Activated T-cell treated with anti-CD3 and anti-CD28 coated beads, Interleukin-2, amount 50 U/mL, for 24 hours (primary cell): ENCODE measurements around the gene RER1.

ENCODE experiments used
- DNase-seq: peaks from one replicate; pipeline ENCODE4 v3.0.0-alpha.2; 2020
- H3K27ac Mint-ChIP-seq: 2 replicates; pipeline ENCODE4 v1.8.0; 2020; ENCODE audit warnings: mild to moderate bottlenecking, mixed read lengths
- H3K27me3 Mint-ChIP-seq: 2 replicates; pipeline ENCODE4 v1.8.0; 2020; ENCODE audit warnings: mixed read lengths
- H3K36me3 Mint-ChIP-seq: 2 replicates; pipeline ENCODE4 v1.8.0; 2020; ENCODE audit warnings: low read depth, mixed read lengths
- H3K4me1 Mint-ChIP-seq: 2 replicates; pipeline ENCODE4 v1.8.0; 2020; ENCODE audit warnings: low read depth, mixed read lengths
- H3K4me3 Mint-ChIP-seq: 2 replicates; pipeline ENCODE4 v1.8.0; 2020; ENCODE audit warnings: mild to moderate bottlenecking, moderate library complexity, mixed read lengths
- H3K9me3 Mint-ChIP-seq: 2 replicates; pipeline ENCODE4 v1.8.0; 2020; ENCODE audit warnings: mixed read lengths

RER1 gene

DNA sequence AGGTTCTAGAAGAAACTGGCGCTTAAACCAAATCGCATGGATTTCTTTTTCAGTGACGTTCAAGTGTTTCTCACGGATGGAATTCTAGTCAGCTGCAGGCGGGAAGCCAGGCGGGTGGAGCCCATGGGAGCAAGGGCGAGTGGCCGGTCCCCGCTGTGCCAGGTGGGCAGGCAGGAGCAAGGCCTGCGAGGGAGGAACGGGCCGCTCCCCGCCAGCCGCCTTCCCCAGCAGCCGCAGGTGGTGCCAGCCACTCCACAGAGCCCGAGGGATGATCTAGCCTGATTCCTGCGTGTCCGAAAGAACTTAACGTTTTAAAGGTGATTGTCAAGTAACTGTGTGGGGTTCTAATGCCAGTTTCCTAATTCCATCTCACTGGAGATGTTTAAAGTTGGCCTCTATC lies 11.6 kb downstream of the RER1 start:
- DNase-seq: no peak
- Mint-ChIP-seq H3K9me3 (no peaks in the 10 kb centered on the region), H3K27me3 (no peaks in the 10 kb centered on the region), H3K36me3 (peaks cover 95% of the 10 kb centered on the region), H3K4me3 (no peak overlapping the region), H3K4me1 (peaks cover 13% of the 10 kb centered on the region), H3K27ac (no peak overlapping the region)

GRCh38 chr1:2404142-2404889 lies 12.7 kb downstream of the RER1 start:
- no peak overlapping the region for H3K4me3 Mint-ChIP-seq

DNA sequence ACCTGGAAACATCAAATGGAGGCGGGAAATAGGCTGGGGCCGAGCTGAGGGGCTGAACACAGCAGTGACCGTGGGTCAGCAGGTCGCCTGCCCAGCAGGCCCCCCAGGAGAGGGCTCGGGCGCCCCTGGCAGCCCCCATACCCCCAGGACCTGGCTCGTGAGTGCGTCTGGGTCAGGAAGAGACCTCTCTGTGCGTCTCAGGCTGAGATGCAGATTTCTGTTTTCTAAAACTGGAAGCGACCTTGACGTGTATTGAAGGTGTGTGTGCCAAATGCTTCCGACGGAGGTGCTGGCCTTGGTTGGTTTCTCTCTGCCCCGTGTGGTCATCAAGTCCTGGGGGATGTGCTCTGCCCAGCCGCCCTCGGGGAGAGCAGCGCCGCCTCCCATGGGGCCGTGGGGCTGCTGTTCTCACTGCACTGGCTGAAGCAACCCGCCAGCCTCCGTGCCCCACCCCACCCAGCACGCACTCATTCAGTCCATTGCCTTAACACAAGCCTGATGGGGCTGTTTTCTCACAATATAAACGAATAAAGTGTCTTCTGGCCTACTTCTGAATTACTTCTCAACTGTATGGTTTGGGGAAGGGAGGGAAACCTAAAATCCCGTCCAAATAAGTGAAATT lies 13.4 kb downstream of the RER1 start:
- Mint-ChIP-seq H3K4me3 (no peak overlapping the region), H3K36me3 (peaks cover 91% of the 10 kb centered on the region), H3K27me3 (no peaks in the 10 kb centered on the region), H3K27ac (peak overlapping the region; percentile 71), H3K9me3 (no peaks in the 10 kb centered on the region), H3K4me1 (peaks cover 7% of the 10 kb centered on the region)
- no peak for DNase-seq

More at GRCh38 chr1:2404142-2404889, 12.7 kb downstream of the RER1 start:
- peak overlapping the region; percentile 69 for H3K27ac Mint-ChIP-seq
- H3K4me1 Mint-ChIP-seq: peaks cover 9% of the 10 kb centered on the region
- no peak for DNase-seq
- no peaks in the 10 kb centered on the region for H3K9me3 Mint-ChIP-seq
- H3K36me3 Mint-ChIP-seq: peaks cover 91% of the 10 kb centered on the region
- no peaks in the 10 kb centered on the region for H3K27me3 Mint-ChIP-seq

DNA sequence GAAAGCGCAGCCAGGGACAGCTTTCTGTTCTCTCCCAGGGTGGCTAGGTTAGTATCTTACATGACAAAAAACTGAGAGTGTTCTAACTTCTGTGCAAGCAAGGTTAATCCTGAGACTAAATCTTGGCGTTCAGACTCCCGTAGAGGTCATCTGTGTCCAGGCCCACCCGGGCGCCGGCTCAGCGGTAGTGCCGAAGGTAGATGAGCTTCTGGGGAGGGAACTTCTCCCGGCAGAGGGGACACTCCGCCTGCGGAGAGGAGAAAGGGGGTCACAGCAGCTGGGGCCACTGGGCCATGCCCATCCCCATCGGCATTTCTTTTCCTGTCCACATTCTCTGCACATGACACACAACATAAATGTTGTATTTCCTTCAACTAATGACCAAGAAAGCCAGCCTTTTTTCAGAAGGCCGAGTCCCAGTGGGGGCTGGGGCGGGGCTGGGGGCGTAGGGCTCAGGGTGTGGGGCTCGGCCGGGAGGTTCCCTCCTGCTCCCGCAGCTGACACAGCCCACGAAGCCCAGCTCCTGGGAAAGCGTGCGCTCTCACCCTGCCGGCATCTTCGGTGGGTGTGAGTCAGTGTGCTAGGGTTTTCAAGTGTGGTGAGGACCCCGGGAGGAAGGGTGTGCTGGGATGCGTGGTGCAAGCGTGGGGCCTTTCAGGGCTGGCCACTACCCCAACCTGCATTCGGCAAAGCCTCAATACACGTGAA lies 14.1 kb downstream of the RER1 start:
- no peak overlapping the region for H3K4me3 Mint-ChIP-seq
- H3K27me3 Mint-ChIP-seq: no peaks in the 10 kb centered on the region
- peak overlapping the region; percentile 57 for H3K27ac Mint-ChIP-seq
- H3K4me1 Mint-ChIP-seq: peaks cover 6% of the 10 kb centered on the region
- no peaks in the 10 kb centered on the region for H3K9me3 Mint-ChIP-seq
- no peak for DNase-seq
- H3K36me3 Mint-ChIP-seq: peaks cover 91% of the 10 kb centered on the region

GRCh38 chr1:2406451-2407041 lies 14.9 kb downstream of the RER1 start:
- H3K27me3 Mint-ChIP-seq: no peaks in the 10 kb centered on the region
- peaks cover 88% of the 10 kb centered on the region for H3K36me3 Mint-ChIP-seq

GRCh38 chr1:2407166-2407990 lies 15.7 kb downstream of the RER1 start:
- Mint-ChIP-seq H3K4me1 (peaks cover 11% of the 10 kb centered on the region), H3K36me3 (peaks cover 83% of the 10 kb centered on the region), H3K27ac (peak overlapping the region; percentile 67), H3K9me3 (no peaks in the 10 kb centered on the region), H3K4me3 (no peak overlapping the region), H3K27me3 (no peaks in the 10 kb centered on the region)
- no peak for DNase-seq

More at GRCh38 chr1:2406451-2407041, 14.9 kb downstream of the RER1 start:
- no peaks in the 10 kb centered on the region for H3K9me3 Mint-ChIP-seq
- no peak for DNase-seq
- no peak overlapping the region for H3K27ac Mint-ChIP-seq
- H3K4me3 Mint-ChIP-seq: no peak overlapping the region
- peaks cover 9% of the 10 kb centered on the region for H3K4me1 Mint-ChIP-seq

- Mint-ChIP-seq H3K9me3 (no peaks in the 10 kb centered on the region), H3K27me3 (no peaks in the 10 kb centered on the region), H3K4me1 (peaks cover 11% of the 10 kb centered on the region), H3K27ac (no peak overlapping the region), H3K4me3 (no peak overlapping the region), H3K36me3 (peaks cover 77% of the 10 kb centered on the region)
- DNase-seq: no peak
These were observed 16.3 kb downstream of the RER1 start for GRCh38 chr1:2407991-2408275.

DNA sequence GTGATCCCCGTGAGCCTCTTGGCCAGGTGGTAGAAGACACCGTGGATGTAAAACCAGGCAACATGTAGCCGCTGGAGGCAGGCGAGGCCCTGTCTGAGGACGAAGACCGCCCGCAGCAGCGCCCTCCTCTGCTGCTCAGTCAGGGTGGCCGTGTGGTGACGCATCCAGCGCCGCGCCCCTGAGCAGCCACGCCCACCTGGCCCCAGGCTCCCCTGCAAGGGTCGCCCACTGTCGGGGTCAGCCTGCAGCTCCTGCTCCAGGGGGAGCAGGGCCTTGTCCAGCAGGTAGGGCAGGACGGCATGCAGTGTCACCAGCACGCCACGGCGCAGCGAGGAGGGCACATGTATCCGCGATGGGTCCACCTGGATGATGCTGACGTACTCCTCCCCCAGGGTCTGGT lies 16.8 kb downstream of the RER1 start:
- no peak overlapping the region for H3K4me3 Mint-ChIP-seq
- H3K27ac Mint-ChIP-seq: no peak overlapping the region
- H3K36me3 Mint-ChIP-seq: peaks cover 72% of the 10 kb centered on the region
- H3K4me1 Mint-ChIP-seq: peaks cover 11% of the 10 kb centered on the region
- DNase-seq: no peak
- H3K27me3 Mint-ChIP-seq: no peaks in the 10 kb centered on the region
- H3K9me3 Mint-ChIP-seq: no peaks in the 10 kb centered on the region

DNA sequence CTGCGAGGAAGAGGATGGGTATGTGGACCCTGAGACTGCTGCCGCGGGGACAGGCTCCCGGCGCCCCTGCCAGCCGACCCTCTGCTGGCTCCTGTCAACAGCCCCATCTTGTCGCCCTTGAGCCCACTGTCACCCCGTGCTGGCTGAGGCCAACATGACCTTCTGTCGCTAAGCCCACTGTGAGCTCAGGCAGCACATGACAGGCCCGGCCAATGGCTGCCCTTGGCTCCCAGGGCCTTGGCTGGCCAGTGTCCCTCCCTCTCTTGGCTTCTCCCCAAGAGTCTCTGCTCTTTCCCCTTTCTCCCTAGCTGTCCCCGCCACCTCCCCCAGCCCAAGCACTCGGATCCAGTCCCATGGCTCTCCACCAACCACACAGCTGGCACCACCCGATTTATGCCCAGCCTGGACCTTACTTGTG lies 17.2 kb downstream of the RER1 start:
- peaks cover 14% of the 10 kb centered on the region for H3K4me1 Mint-ChIP-seq
- H3K27me3 Mint-ChIP-seq: no peaks in the 10 kb centered on the region
- DNase-seq: no peak
- no peak overlapping the region for H3K4me3 Mint-ChIP-seq
- H3K36me3 Mint-ChIP-seq: peaks cover 68% of the 10 kb centered on the region
- H3K9me3 Mint-ChIP-seq: no peaks in the 10 kb centered on the region
- H3K27ac Mint-ChIP-seq: peak overlapping the region; percentile 14

GRCh38 chr1:2409745-2410144 lies 18.1 kb downstream of the RER1 start:
- DNase-seq: no peak
- no peaks in the 10 kb centered on the region for H3K27me3 Mint-ChIP-seq
- H3K4me1 Mint-ChIP-seq: peaks cover 22% of the 10 kb centered on the region
- peak overlapping the region; percentile 14 for H3K27ac Mint-ChIP-seq
- no peak overlapping the region for H3K4me3 Mint-ChIP-seq
- no peaks in the 10 kb centered on the region for H3K9me3 Mint-ChIP-seq
- H3K36me3 Mint-ChIP-seq: peaks cover 63% of the 10 kb centered on the region

DNA sequence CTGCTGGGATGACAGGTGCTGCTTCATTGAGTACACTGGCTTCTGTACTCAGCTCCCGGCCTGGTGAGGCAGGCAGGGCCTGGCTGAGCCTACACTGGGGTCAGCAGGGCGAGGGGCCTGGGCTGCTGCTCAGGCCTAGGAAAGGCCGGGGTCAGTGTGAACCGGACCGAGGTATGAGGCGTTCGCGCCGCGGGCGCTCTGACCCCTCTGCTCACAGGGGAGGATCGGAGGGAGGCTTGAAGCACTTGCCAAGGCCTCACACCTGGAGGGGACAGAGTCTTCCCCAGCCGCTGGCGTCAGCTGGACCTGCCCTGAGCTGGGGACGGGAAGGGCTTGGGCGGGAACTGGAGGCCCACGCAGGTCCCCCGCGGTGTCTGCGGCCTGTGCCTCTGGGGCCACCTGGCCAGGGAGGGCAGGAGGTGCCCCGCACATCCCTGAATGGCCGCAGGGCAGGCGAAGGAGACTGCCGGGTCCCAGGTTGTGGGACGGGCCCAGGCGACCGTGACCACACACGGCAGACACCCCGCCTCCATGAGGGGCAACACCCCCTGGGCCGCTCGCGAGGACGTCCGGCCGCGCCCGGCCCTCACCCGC lies 20.3 kb downstream of the RER1 start:
- no peaks in the 10 kb centered on the region for H3K9me3 Mint-ChIP-seq
- peak overlapping the region; percentile 94 for H3K27ac Mint-ChIP-seq
- no peaks in the 10 kb centered on the region for H3K27me3 Mint-ChIP-seq
- DNase-seq: no peak
- H3K36me3 Mint-ChIP-seq: peaks cover 43% of the 10 kb centered on the region
- peaks cover 42% of the 10 kb centered on the region for H3K4me1 Mint-ChIP-seq
- peak overlapping the region; percentile 91 for H3K4me3 Mint-ChIP-seq

DNA sequence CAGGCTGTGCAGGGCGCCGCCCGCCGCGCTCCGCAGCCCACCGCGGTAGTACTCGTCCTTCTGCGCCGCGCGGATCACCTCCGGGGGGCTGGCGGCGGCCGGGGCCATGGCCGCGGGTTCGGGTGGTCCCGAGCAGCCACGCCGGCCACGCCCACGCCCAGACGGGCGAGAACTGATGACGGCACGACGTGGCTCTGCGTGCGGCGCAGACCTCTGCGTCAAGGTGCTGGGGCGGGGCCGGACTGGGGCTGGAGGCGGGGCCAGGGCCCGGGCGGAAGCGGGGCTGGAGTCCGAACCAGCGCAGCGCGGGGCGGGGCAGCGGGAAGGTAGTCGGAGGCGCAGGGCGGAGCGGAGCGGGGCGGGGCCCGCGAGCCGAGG lies 20.7 kb downstream of the RER1 start, which contains the start of gene PEX10:
Gene PEX10 (minus strand): TSS at position 170 of the 378 bp plus-strand sequence. CDS start 62 bp downstream, at position 108.
- Mint-ChIP-seq H3K27me3 (no peaks in the 10 kb centered on the region), H3K36me3 (peaks cover 38% of the 10 kb centered on the region), H3K4me3 (peak within 1 kb of the TSS; percentile 91), H3K9me3 (no peaks in the 10 kb centered on the region), H3K4me1 (peaks cover 46% of the 10 kb centered on the region), H3K27ac (peak within 1 kb of the TSS; percentile 94)
- DNase-seq: peak; percentile 100

DNA sequence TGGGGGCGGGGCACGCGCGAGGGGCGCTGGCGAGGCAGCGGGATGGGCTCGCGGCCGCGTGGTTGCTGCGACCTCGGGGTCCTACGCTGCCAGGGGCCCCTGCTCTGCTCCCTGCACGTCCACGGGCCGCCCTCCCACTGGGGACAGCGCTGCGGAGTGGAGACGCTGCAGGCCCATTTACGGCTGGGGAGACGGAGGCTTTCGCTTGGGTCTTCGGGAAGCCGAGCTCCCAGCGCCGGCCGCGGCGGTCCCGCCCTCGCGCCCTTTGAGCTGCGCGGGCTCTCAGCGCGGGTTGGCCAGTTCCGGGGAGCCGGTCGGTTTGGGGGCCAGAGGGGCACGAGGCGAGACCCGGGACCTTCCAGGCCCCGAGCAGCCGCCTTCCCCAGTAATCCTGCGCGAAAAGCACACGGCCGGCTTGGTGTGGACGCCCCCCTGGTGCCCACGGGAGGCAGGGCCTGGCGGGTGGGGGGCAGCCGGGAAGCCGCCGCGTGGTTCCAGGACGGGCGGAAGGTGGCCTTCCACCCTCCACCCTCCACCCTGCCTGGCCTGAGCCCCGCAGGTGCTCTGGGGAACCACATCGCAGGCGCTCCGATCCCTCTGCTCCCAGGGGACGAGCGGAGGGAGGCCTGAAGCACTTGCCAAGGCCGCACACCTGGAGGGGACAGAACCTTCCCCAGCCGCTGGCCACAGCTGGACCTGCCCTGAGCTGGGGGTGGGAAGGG lies 21.3 kb downstream of the RER1 start:
- Mint-ChIP-seq H3K27me3 (no peaks in the 10 kb centered on the region), H3K4me3 (peak overlapping the region; percentile 84), H3K27ac (peak overlapping the region; percentile 40), H3K4me1 (peaks cover 46% of the 10 kb centered on the region), H3K36me3 (peaks cover 34% of the 10 kb centered on the region), H3K9me3 (no peaks in the 10 kb centered on the region)
- no peak for DNase-seq
